HG03025 (cell line): ENCODE results near the gene COPS4.

Source experiments
- ATAC-seq: cut with Tn5 transposase; IDR thresholded peaks from one replicate; pipeline ENCODE4 v1.9.1; 2021; ENCODE audit warnings: mild to moderate bottlenecking, moderate library complexity; ENCODE audit not compliant: unreplicated experiment, low FRiP score

COPS4 gene

GRCh38 chr4:83115656-83116285 lies 80.8 kb downstream of the COPS4 start:
- ATAC-seq: no peak

- ATAC-seq: no peak
These were observed 83.9 kb downstream of the COPS4 start for GRCh38 chr4:83118869-83119268.

- ATAC-seq: no peak
These were observed 86.3 kb downstream of the COPS4 start for GRCh38 chr4:83121246-83121645.

- no peak for ATAC-seq
These were observed 89.3 kb downstream of the COPS4 start for GRCh38 chr4:83124111-83124780.
